GM12891 (cell line): Measurements from ENCODE around the gene ARAF.

Experiments used
- POLR2A ChIP-seq: IDR thresholded peaks from 2 replicates; pipeline ENCODE4 v1.6.1; 2011; ENCODE audit warnings: low read depth, low read length, control low read depth
- POLR2AphosphoS5 ChIP-seq: IDR thresholded peaks from 2 replicates; pipeline ENCODE4 v1.6.1; 2011; ENCODE audit warnings: low read depth, low read length, control low read depth

DNA sequence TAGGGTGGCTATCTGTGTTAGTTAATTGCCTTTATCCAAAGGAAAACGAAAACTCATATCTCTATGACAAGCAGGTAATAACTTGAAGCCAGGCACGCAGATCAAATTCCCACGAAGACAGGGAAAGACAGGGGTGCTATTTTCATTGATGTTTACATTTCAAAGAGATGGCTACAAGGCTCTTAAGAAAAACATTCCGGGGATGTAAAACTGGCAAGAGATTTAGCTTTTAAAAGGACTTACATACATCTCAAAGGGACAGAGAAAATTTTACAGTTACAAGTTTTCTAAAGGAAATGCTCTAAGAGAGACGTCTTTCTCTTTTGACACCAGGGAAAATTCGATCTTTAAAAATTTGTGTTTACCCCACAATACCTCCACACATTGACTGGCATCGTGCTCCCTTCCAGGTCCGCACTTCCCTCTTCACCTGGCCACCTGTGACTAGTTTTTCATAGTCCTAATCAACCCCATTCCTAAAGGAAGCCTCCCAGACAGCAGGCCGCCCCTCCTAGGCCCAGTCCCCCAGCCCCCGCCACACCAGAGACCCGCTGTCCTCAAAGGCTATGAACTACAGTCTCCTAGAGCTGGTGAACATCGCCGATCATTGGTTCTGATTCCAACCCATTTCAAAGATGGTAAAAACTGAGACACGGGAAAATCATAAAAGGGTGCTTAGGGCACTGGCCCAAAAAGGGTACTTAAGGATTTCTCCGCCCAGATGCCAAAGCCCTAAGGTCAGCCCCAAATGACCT lies 649 bp upstream of the ARAF start:
- TF ChIP-seq POLR2A (no peak), POLR2AphosphoS5 (no peak)
